ENCODE data around the gene PTPRZ1.

DNA sequence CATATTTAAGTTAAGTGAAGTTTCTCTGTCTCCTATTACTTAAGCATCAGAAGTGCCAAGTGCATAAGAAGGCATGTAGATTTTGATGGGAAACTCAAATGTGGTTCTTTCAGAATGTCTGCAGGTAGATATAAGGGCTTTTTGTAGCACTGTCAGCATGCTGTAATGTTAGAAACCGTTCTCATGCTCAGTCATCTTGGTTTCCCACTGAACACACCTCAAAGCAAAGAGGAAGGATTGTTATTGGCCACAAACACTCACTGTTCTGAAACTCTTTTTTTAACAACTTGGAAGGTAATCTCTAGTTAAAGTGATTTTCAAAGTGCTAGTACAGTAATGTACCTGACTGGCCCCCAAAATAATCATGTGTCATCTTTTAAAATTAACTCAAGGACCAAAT is 145.1 kb downstream of the PTPRZ1 start:
- TF ChIP-seq SUZ12 (IDR thresholded peaks at IDR 0.05; ENCODE audit: extremely low read depth, insufficient read depth, insufficient read length) (no peak), YY1 (IDR thresholded peaks at IDR 0.05; ENCODE audit: insufficient read depth, insufficient read length) (no peak), ZNF274 (IDR thresholded peaks at IDR 0.05; ENCODE audit: low read depth, low read length) (no peak)
